ENCODE data around the gene ZRANB3.
A peak's percentile ranks its signal among the peaks of the same experiment; 100 is the strongest.

ZRANB3 gene

GRCh38 chr2:135238651-135239050 is 292.4 kb downstream of the ZRANB3 start:
- DNase-seq = no peak

GRCh38 chr2:135230150-135230549 is 300.9 kb downstream of the ZRANB3 start:
- DNase-seq = no peak

- no peak for DNase-seq
Observed at GRCh38 chr2:135227386-135227785, 303.6 kb downstream of the ZRANB3 start.

- DNase-seq = no peak
Observed at GRCh38 chr2:135226961-135227360, 304.1 kb downstream of the ZRANB3 start.

GRCh38 chr2:135225781-135226180 is 305.2 kb downstream of the ZRANB3 start:
- DNase-seq = no peak

GRCh38 chr2:135219226-135219625 is 311.8 kb downstream of the ZRANB3 start:
- no peak for DNase-seq

GRCh38 chr2:135218426-135218825 is 312.6 kb downstream of the ZRANB3 start:
- no peak for DNase-seq

- DNase-seq = peak; percentile 79
Observed at GRCh38 chr2:135212757-135213156, 318.3 kb downstream of the ZRANB3 start.

GRCh38 chr2:135208016-135208415 is 323.0 kb downstream of the ZRANB3 start:
- DNase-seq = no peak

GRCh38 chr2:135203944-135204343 is 327.1 kb downstream of the ZRANB3 start:
- DNase-seq = no peak

- no peak for DNase-seq
Observed at GRCh38 chr2:135202751-135203150, 328.3 kb downstream of the ZRANB3 start.

GRCh38 chr2:135198481-135198880 is 332.5 kb downstream of the ZRANB3 start:
- DNase-seq = no peak

GRCh38 chr2:135190799-135191198 is 340.2 kb downstream of the ZRANB3 start:
- no peak for DNase-seq

- DNase-seq = no peak
Observed at GRCh38 chr2:135189148-135189547, 341.9 kb downstream of the ZRANB3 start.

- DNase-seq = no peak
Observed at GRCh38 chr2:135187270-135187669, 343.7 kb downstream of the ZRANB3 start.

GRCh38 chr2:135186054-135186453 is 345.0 kb downstream of the ZRANB3 start:
- no peak for DNase-seq

GRCh38 chr2:135183822-135184221 is 347.2 kb downstream of the ZRANB3 start:
- DNase-seq = no peak

GRCh38 chr2:135182601-135183000 is 348.4 kb downstream of the ZRANB3 start:
- no peak for DNase-seq

GRCh38 chr2:135182190-135182589 is 348.8 kb downstream of the ZRANB3 start:
- DNase-seq = peak; percentile 58

- DNase-seq = no peak
Observed at GRCh38 chr2:135179689-135180088, 351.3 kb downstream of the ZRANB3 start.

- DNase-seq = no peak
Observed at GRCh38 chr2:135175177-135175576, 355.8 kb downstream of the ZRANB3 start.

GRCh38 chr2:135174810-135175093 is 356.3 kb downstream of the ZRANB3 start:
- DNase-seq = no peak

- no peak for DNase-seq
Observed at GRCh38 chr2:135174049-135174809, 356.8 kb downstream of the ZRANB3 start.

- DNase-seq = no peak
Observed at GRCh38 chr2:135169900-135170753, 360.9 kb downstream of the ZRANB3 start.
